T-helper 2 cell treated with Interferon-gamma antibody and Interleukin-4, amounts not matched to agents 5 μg/mL and 100 μg/mL, for 36 hours (primary cell): Measurements from ENCODE around the gene ASPDH.

Experiments
- DNase-seq: peaks from one replicate; pipeline ENCODE4 v3.0.0; 2021; ENCODE audit warnings: low spot score
- H3K27ac Mint-ChIP-seq: one replicate; pipeline ENCODE4 v1.8.0; 2021; ENCODE audit warnings: mild to moderate bottlenecking, mixed read lengths
- H3K27me3 Mint-ChIP-seq: one replicate; pipeline ENCODE4 v1.8.0; 2021; ENCODE audit warnings: low read depth, mixed read lengths
- H3K36me3 Mint-ChIP-seq: one replicate; pipeline ENCODE4 v1.8.0; 2021; ENCODE audit warnings: low read depth, mixed read lengths
- H3K4me1 Mint-ChIP-seq: one replicate; pipeline ENCODE4 v1.8.0; 2021; ENCODE audit warnings: low read depth, mixed read lengths
- H3K4me3 Mint-ChIP-seq: one replicate; pipeline ENCODE4 v1.8.0; 2022; ENCODE audit warnings: mild to moderate bottlenecking, moderate library complexity, mixed read lengths
- H3K9me3 Mint-ChIP-seq: one replicate; pipeline ENCODE4 v1.8.0; 2021; ENCODE audit warnings: mixed read lengths

Gene ASPDH

GRCh38 chr19:50501186-50501567 lies 12.5 kb downstream of the ASPDH start:
- Mint-ChIP-seq H3K4me3 (no peak overlapping the region), H3K36me3 (no peaks in the 10 kb centered on the region), H3K4me1 (no peaks in the 10 kb centered on the region), H3K9me3 (no peaks in the 10 kb centered on the region), H3K27ac (no peak overlapping the region), H3K27me3 (no peaks in the 10 kb centered on the region)
- no peak for DNase-seq

GRCh38 chr19:50500753-50501151 lies 13.0 kb downstream of the ASPDH start:
- no peaks in the 10 kb centered on the region for H3K9me3 Mint-ChIP-seq
- no peak overlapping the region for H3K4me3 Mint-ChIP-seq
- H3K27ac Mint-ChIP-seq = no peak overlapping the region
- H3K27me3 Mint-ChIP-seq = no peaks in the 10 kb centered on the region
- no peaks in the 10 kb centered on the region for H3K36me3 Mint-ChIP-seq
- DNase-seq = no peak
- no peaks in the 10 kb centered on the region for H3K4me1 Mint-ChIP-seq

- H3K4me3 Mint-ChIP-seq = no peak overlapping the region
- no peaks in the 10 kb centered on the region for H3K36me3 Mint-ChIP-seq
- no peak overlapping the region for H3K27ac Mint-ChIP-seq
- DNase-seq = no peak
- no peaks in the 10 kb centered on the region for H3K9me3 Mint-ChIP-seq
- no peaks in the 10 kb centered on the region for H3K4me1 Mint-ChIP-seq
- no peaks in the 10 kb centered on the region for H3K27me3 Mint-ChIP-seq
These were observed 13.5 kb downstream of the ASPDH start for GRCh38 chr19:50500060-50500752.

DNA sequence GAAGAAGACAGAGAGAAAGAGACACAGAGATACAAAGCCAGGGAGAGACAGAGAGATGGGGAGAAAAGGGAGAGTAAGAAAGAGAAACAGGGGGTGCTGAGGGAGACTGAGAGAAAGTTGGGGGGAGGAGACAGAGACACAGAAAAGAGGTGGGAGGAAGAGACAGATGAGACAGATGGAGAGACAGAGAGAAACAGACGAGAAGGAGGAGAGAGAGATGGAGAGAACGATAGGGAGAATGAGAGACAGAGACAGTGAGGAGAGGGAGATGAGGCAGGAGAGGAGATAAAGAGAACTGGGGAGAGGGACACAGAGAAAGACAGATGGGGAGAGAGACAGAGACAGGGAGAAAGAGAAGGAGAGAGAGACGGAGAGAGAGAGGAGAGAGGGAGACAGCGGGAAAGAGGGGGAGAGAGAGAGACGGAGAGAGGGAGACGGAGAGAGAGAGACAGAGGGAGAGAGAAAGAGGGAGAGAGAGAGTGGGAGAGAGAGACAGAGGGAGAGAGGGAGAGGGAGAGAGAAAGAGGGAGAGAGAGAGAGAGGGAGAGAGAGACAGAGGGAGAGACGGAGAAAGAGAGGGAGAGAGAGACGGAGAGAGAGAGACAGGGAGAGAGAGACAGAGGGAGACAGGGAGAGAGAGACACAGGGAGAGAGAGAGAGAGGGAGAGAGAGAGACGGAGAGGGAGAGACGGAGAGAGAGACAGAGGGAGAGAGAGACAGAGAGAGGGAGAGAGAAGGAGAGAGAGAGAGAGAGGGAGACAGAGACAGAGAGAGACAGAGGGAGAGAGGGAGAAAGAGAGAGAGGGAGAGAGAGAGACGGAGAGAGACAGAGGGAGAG lies 15.3 kb downstream of the ASPDH start:
- Mint-ChIP-seq H3K27me3 (no peaks in the 10 kb centered on the region), H3K4me3 (no peak overlapping the region), H3K27ac (no peak overlapping the region), H3K4me1 (no peaks in the 10 kb centered on the region), H3K9me3 (no peaks in the 10 kb centered on the region), H3K36me3 (no peaks in the 10 kb centered on the region)
- no peak for DNase-seq

DNA sequence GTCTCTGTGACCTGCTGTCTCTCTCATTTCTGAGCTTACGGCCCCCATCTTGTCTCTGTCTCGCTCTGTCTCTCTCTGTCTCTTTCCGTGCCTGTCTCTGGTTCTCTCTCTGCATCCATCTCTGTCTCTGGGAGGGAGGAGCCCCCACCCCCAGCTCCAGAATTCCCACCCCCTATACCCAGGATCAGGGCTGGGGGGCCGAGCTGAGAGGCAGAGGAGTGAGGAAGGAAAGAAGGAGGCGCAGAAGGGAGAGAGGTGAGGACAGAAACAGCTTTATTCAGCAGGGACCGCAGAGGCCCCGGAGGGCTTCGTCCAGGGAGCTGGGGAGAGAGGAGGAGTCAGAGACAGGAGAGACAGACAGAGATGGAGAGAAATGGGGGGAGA lies 16.7 kb downstream of the ASPDH start:
- DNase-seq = no peak
- no peaks in the 10 kb centered on the region for H3K36me3 Mint-ChIP-seq
- H3K9me3 Mint-ChIP-seq = no peaks in the 10 kb centered on the region
- peaks cover 4% of the 10 kb centered on the region for H3K4me1 Mint-ChIP-seq
- no peak overlapping the region for H3K4me3 Mint-ChIP-seq
- no peak overlapping the region for H3K27ac Mint-ChIP-seq
- H3K27me3 Mint-ChIP-seq = peaks cover 3% of the 10 kb centered on the region

DNA sequence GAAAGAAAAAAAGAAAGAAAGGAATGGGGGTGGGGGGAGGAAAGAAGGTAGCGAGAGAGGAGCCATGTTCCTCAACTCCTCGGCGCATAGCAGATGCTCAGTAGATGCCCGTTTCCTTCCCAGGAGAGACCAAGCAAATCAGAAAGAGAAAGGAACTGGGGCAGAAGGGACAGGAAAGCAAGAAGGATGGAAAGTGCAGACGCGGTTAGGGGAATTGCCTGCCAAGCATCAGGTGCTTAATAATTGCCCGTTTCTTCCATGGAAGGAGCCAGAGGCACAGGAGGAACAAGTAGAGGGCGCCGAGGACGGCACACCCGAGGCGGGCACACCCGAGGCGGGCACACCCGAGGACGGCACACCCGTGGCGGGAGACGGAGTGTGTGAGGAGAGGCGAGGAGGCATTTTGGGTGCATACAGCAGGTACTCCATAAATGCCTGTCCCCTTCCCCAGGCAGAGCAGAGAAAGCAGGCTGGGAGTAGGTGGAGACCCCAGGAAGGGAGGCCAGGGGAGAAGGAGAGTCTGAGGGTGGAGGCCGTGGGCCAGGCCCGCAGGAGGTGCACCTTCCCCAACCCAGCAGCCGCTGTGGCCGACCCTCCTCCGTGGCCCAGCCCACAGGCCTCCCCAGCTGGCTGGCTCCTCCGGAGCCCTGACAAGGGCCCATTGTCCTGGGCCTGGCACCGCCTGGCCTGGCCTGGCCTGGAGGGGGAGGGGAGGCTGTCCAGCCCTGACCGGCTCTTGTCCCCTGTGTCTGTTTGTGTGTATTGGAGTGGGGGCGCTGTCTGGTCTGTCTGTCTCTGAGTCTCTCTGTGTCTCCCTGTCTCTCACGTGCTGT lies 17.3 kb downstream of the ASPDH start:
- Mint-ChIP-seq H3K36me3 (no peaks in the 10 kb centered on the region), H3K4me1 (peaks cover 10% of the 10 kb centered on the region), H3K9me3 (no peaks in the 10 kb centered on the region), H3K27ac (no peak overlapping the region), H3K4me3 (no peak overlapping the region), H3K27me3 (peaks cover 9% of the 10 kb centered on the region)
- DNase-seq = no peak

DNA sequence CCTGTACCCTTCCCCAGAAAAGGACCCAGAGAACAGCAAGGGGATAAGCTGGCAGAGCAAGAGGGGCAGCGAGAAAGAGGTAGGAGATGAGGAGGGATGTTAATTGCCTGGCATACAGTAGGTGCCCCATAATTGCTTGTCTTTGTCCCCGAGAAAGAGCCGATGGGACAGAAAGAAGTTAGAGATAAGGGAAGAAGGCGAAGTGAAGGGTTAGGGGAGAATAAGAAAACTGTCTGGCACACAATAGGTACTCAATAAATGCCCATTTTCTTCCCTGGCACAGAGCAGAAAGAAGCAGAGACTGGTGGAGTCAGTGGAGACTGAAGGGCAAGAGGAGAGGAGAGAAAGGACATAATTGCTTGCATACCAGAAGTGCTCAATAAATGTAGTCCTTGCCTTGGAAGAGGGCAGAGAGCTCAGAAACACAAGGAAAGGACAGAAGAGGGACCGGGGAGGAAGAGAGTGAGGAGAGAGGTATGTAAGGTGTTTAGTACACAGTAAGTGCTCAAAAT lies 18.6 kb downstream of the ASPDH start:
- Mint-ChIP-seq H3K4me1 (peaks cover 12% of the 10 kb centered on the region), H3K27me3 (peaks cover 10% of the 10 kb centered on the region), H3K9me3 (no peaks in the 10 kb centered on the region), H3K36me3 (no peaks in the 10 kb centered on the region), H3K27ac (no peak overlapping the region), H3K4me3 (no peak overlapping the region)
- no peak for DNase-seq

DNA sequence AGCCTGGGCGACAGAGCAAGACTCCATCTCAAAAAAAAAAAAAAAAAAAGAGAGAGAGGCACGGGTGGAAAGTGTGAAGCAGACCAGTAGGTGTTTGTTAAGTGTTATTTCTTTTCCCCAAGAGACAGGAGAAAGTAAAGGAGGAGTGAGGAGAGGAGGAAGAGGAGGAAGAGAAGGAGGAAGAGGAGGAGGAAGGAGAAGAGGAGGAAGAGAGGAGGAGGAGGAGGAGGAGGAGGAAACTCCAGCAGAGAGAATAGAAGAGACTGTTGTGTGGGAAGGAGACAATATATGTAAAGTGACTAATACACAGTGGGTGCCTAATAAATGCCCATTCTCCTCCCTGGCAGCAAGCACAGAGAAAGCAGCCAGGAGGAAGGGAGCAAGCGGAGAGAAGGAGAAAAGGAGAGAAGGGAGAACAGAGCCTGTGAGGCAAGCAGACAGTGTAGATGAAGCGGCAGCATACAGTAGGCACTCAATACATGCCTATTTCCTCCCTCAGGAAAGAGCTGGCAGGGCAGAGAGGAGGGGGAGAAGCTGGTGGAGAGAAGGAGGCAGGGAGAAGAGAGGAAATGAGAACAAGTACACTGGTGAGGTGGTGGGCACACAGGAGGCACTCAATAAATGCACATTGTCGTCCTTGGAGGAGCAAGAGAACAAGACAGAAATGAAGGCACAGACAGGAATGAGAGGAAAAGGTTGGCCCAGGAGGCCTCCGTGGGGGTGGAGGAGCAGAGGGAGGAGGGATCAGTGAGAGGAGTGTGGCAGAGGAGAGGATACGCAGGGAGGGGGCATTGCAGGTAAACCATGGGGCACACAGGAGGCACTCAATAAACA lies 19.3 kb downstream of the ASPDH start:
- Mint-ChIP-seq H3K36me3 (no peaks in the 10 kb centered on the region), H3K4me1 (peaks cover 12% of the 10 kb centered on the region), H3K9me3 (no peaks in the 10 kb centered on the region), H3K27ac (peak overlapping the region; percentile 22), H3K4me3 (no peak overlapping the region), H3K27me3 (peaks cover 10% of the 10 kb centered on the region)
- DNase-seq = no peak

DNA sequence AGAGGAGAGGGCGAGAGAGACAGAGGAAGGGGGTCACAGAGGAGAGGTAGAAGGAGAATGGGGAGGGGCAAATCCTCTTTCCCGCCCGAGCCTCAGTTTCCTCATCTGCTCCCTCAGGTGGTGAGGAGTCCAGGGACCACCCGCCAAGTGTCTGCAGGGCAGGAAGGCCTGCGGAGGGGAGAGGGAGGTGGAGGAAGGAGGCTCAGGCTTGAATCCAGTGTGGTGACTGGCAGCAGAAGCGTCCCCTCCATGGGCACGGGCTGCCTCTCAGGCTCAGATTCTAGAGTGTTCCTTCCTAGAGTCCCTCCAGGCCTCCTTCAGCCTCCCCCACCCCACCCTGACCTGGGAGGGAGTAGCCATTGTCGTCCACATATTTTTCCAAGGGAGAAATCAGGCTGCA lies 20.5 kb downstream of the ASPDH start:
- no peaks in the 10 kb centered on the region for H3K9me3 Mint-ChIP-seq
- H3K27me3 Mint-ChIP-seq = peaks cover 10% of the 10 kb centered on the region
- H3K4me3 Mint-ChIP-seq = no peak overlapping the region
- peaks cover 12% of the 10 kb centered on the region for H3K4me1 Mint-ChIP-seq
- H3K36me3 Mint-ChIP-seq = no peaks in the 10 kb centered on the region
- DNase-seq = no peak
- H3K27ac Mint-ChIP-seq = no peak overlapping the region

GRCh38 chr19:50492303-50493052 lies 21.2 kb downstream of the ASPDH start:
- peaks cover 10% of the 10 kb centered on the region for H3K27me3 Mint-ChIP-seq
- H3K4me3 Mint-ChIP-seq = peak overlapping the region; percentile 27
- peaks cover 12% of the 10 kb centered on the region for H3K4me1 Mint-ChIP-seq
- H3K36me3 Mint-ChIP-seq = peaks cover 2% of the 10 kb centered on the region
- no peak for DNase-seq
- H3K27ac Mint-ChIP-seq = peak overlapping the region; percentile 54
- no peaks in the 10 kb centered on the region for H3K9me3 Mint-ChIP-seq

GRCh38 chr19:50490991-50491472 lies 22.7 kb downstream of the ASPDH start:
- Mint-ChIP-seq H3K27me3 (peaks cover 10% of the 10 kb centered on the region), H3K27ac (peak overlapping the region; percentile 28), H3K9me3 (peaks cover 6% of the 10 kb centered on the region), H3K4me3 (no peak overlapping the region), H3K4me1 (peaks cover 12% of the 10 kb centered on the region), H3K36me3 (peaks cover 6% of the 10 kb centered on the region)
- no peak for DNase-seq

- peaks cover 10% of the 10 kb centered on the region for H3K27me3 Mint-ChIP-seq
- no peak overlapping the region for H3K4me3 Mint-ChIP-seq
- DNase-seq = no peak
- H3K36me3 Mint-ChIP-seq = peaks cover 11% of the 10 kb centered on the region
- no peak overlapping the region for H3K27ac Mint-ChIP-seq
- peaks cover 10% of the 10 kb centered on the region for H3K9me3 Mint-ChIP-seq
- H3K4me1 Mint-ChIP-seq = peaks cover 12% of the 10 kb centered on the region
These were observed 23.3 kb downstream of the ASPDH start for GRCh38 chr19:50490411-50490811.
